GM19025 (cell line): ENCODE measurements around the gene CPA5.

Experiments used
- ATAC-seq: cut with Tn5 transposase; IDR thresholded peaks from one replicate; pipeline ENCODE4 v1.9.1; 2021; ENCODE audit warnings: mild to moderate bottlenecking, low read depth, moderate library complexity; ENCODE audit not compliant: unreplicated experiment

The CPA5 gene

DNA sequence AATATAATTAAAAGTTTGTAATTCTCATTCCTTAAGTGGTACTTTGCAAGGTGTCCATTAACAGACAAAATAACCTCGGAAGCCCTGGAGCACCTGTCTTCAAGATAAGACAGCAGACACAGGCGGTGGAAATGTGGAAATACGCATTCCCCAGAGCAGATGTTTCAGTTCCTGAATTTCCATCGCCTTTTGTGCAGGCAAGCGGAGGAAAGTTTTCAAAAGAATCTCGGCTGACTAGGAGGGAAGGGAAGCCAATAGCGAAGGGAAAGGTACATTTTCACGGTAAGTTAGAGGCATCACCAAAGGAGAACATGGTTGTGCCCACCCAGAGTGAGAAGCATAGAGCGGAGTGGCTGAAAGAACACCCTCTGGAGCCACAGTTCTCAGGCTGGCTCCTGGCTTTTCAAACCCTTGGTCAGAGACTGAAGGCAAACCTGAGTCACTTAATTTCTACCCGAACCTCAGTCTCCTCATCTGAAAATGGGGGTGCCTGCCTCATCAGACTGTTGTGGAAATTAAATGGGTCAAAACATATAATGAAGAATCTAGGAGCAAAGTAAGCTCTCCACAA, 49.3 kb downstream of the CPA5 start:
- ATAC-seq, result no peak

DNA sequence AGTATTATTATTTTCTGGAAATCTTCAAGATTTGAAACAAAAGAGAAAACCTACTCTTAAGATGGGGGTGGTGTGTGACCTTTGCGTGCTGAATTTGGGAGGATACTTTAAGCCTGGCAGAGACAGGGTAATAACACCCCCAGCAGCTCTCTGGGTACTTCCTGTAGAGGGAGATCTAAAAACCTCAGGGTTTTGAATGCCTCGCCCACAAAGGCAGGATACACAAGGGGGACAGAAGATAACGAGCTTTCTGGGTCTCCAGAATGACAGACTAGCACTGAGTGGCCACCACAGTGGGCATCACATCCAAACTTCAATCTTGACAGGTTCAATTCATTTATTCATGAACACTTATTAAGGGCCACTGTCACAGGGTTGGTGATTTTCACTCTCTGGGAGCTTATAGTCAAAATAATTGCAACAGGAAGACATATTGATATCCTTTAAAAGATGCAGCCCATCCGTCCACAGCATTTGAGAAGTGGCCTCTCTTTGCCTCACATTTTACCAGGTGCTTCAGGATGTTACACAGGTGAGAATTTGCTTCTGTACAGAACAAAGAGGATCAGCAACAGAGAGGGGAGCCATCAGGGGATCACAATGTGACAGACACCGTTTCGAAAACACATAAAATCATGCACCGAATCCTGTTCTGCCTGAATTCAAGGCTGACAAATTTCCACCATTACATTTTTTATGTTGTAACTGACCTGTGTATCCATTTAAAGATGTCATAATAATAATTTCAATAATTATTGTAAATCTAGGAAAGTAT, 50.0 kb downstream of the CPA5 start:
- no peak for ATAC-seq

DNA sequence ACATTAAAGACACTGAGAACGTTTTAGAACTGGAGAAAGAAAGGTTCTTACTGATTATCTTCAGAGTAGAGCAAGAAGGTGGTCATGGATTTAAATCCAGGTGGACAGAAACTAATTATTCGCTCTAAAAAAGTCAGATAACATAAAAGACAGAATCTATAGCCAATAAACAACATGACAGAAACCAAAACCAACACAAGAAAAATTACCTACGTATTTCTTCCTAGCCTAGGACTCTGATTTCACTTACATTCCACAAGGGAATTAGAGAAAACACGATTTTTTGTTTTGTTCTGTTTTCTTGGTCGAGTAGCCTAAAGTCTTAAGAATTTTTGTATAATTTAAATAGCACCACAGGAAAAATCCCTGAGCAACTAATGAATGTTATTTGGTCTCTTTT, 50.8 kb downstream of the CPA5 start:
- ATAC-seq, result no peak

DNA sequence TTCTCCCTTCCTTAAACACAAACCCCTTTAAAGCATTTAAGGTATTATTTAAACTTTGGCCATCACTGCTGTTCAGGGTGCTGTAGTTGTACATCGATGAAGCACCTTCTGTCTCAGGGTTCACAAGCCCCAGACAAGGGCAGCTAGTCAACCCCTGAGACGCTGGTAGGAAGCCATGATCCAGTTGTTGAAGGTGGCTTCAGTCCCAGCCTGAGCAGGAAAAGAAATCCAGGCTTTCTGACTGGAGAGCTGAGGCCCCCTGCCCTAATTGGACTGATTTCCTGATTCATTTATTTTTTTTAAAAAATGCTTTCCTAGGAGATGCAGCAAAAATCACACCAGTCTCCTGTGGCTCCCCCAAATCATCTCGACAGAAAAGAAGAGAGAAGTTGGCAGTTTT, 51.5 kb downstream of the CPA5 start:
- no peak for ATAC-seq

DNA sequence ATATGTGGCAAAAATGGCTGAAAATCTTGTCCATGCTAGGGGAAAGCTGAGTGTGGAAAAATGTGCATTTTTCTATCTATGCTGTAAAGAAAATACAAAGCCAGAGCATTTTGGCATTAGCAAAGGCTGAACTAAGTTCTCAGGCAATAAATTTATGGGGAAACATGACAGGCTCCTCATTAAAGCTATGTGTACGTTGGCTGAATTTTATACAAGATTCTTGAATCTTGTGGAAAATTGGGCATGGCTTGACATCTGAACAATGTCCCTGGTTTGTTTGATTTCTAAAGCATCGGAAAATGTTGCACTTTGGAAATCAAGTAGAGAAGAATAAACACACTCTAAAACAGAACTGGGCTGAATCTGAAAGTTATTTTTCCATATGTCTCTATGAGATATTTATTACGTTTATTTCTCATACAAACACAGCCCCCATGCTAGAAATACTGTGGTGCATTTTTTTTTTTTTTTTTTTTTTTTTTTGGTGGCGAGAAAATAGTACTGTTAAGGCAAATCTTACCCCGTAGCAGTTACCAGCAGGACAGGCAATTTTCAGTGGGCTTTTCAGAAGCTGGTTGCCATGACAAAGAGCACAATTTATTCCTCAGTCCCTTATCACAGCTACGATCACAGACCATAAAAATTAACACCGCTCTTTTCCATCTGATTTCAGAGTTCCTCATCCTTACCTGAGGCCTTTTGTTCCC, 52.6 kb downstream of the CPA5 start:
- no peak for ATAC-seq

DNA sequence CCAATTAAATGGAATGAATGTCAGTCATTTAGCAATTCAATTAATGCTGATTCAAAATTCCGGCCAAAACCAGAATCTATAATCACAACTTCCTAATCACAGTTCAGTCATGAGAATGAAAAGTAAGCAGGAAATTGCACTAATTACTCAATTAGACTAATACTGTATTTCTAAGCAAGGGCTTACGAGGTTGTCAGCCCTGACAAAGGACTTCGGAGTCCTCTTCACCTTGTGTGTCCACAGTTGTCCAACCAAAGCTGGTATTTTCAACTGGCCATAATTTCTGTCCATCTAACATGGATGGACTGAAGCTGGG, 53.1 kb downstream of the CPA5 start:
- no peak for ATAC-seq

DNA sequence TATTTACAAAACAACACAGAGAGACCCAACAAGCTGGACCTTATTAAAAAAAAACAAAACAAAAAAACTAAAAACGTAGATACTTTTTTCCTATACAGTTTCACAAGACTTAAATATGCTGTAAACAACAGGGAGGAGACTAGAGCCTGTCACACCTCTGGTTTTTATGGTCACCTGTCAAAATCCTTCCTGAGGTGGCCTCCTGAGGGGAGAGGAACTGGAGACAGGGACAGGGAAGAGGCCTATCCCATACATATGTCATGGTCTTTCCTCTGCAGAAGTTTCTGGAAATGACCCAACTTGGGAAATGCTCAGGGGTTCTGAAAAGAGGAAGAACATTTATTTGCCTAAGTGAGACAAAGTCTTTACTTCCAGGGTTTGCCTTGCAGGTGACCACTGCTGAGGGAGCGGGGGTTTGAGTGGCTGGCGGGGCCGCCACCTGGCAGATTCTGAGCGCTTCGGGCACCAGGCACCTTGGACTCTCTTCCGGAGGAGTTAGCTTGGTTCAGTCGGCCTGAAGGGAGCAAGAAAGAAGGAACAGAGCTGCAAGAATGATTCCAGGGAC, 54.0 kb downstream of the CPA5 start:
- no peak for ATAC-seq

DNA sequence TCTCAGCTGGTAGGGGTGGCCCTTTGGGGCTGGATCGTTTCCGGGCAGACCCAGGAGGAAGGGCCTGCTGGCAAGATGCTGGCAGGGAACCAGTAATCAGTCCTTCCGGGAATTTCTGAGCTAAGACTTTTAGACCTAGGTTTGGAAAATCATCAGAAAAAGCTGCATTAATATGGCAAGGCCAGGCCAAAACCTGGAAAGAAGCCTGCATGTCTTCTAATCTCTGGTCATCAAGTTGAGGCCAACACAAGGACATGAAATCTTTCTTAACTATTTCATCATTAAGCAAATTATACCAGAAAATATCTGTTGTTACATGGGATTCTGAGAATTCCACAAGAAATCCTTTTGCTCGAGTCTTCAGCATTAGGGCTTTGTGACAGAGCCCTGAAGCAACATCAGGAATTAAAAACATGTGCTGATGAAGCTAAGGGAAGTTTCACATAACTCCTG, 55.5 kb downstream of the CPA5 start:
- no peak for ATAC-seq

DNA sequence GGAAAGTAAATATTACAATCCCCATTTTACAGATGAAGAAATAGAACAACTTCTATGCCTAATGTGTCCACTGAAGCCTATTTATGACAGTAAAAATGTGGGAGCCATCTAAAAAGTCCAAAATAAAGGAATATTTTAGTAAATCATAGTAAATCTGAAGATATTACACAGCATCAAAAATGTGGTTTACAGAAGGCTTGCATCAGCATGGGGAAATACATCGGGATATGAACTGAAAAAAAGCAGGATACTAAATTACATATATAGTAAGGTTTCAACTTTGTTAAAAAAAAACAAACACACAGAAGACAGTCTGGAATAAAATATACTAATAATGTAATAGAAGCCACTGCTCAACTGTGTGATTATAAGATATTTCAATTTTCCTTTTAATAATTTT, 56.5 kb downstream of the CPA5 start:
- ATAC-seq, result no peak

DNA sequence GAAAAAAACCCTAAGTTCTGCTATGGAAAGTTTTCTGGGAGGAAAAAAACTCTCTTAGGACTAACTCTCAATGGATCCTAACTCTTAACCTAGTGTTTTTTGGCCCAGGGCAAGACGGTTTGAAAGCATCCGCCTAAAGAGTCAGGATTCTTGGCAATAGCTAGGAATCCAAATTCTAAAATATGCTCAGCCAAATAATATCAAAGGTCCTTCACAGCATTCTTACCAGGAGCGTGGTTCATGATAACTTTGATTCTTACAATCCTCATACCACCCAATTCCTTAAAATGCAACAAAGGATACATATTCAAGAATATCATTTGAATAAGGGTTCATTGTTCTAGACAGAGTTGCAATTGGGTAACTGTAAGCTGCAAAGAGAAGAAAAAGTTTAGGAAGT, 57.0 kb downstream of the CPA5 start:
- ATAC-seq, result no peak

DNA sequence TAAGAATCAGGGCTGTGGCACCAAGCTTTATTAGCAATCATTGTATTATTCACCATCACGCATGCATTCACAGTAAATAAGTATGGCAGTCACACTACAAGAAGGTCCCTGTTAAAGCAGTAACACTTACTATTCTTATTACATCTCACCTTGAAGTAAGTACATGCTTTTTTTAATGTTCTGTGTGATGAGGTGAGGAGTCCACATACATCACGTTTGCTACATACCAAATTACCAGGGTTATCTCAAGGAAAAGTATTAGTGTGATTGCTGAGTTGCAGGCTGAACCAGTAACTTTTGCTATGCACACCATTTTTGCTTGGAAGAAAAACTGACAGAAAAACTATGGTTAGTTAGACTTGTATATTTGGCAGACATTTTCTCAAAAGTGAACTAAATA, 60.4 kb downstream of the CPA5 start:
- ATAC-seq, result no peak

DNA sequence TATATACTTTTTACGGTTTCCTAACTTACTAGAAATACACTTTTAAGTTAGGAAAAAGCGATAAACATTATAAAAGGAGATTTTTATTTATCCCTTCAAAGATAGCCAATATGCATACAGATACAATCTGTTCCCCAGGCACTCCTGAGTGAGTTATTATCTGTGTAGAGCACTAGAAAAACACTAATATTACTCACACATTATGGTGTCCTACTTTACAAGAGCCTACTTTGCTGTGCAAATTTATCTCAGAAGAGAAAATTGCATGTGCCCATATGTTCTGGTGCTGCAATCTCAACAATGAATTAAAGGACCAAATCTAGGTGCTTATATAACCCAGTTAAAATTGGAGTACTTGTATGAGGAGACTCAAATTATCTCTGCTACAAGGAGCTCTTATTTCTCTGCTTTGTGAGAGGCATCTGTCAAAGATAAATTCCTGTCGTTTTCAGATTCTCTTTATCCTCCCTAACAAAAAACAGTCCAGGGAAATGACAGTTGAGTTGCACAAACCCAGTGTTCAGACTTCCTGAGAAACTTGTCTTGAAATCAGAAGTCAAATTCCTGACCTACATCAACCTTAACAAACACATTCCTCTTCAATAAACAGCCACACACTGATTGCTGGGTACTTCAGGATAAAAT, 64.6 kb downstream of the CPA5 start:
- no peak for ATAC-seq

DNA sequence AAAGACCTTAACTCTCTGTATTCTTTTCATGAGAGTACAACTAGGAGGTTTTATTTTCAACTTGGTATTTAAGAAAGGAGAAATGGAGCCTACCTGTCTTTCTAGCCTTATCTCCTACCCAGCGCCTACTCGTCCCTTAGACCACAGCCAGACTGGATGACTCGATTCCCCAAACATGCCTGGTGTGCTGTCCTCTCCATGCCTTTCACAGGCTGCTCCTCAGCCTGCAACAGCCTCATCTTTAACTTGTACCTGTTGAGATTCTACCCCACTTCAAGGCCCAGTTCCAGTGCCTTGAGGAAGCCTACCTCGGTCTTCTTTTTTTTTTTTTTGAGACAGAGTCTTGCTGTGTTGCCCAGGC, 65.1 kb downstream of the CPA5 start:
- no peak for ATAC-seq

DNA sequence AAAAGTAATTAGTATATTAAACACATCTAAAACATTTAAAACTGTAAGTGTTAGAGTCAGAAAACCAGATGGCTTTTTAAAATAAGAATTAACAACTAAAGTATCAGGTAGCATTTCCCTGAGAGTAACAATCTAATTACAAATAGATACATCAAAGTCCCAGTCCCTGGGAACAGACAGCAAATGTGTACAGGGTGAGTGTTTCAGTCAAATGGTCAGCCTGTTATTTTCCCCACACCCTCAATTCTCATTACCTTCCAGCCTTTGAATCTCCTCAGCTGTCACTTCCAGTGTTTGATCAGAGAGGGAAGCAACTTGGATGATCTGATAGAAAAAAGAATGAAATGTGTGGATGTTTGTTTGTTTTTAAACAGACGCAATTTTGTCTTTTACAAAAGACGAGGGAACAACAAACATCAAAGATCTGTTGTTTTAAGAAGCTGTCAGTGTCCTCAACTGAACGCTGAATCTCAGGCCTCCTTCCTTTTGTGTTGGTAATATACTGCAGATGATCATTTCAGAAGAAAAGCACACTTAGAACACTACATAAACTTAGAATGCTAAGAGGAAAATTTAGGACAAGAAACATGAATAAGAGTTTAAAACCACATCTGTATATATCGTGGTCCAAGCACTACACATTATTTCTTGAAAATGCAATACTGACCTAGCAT, 66.4 kb downstream of the CPA5 start:
- ATAC-seq, result no peak

DNA sequence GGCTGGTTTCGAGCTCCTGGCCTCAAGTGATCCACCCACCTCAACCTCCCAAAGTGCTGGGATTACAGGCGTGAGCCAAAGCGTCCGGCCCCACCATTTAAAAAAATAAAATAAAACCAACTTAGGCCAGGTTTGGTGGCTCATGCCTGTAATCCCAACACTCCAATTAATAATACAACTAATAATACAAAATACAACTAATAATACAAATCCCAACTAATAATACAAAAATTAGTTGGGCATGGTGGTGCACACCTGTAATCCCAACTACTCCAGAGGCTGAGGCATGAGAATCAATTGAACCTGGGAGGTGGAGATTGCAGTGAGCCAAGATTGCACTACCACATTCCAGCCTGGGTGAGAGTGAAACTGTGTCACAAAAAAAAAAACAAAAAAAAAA, 68.6 kb downstream of the CPA5 start:
- ATAC-seq, result no peak

DNA sequence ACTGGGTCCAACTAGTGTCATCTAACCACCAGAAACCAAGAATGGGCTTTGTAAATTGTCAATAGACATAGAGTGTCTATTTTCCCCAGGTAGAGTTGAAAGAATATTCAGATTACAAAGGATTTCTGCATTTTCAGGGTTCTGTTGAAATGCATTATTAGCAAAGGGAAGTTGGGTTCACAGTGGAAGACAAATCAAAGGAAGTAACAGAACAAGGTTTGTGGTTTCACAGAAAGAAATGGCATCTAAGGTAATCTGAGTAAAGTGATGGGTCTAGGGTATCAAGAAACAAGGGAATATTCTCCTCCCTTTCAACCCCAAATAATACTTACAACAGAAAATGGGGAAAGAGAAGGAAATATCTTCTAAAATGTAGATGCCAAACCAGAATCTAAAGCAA, 70.4 kb downstream of the CPA5 start:
- no peak for ATAC-seq

DNA sequence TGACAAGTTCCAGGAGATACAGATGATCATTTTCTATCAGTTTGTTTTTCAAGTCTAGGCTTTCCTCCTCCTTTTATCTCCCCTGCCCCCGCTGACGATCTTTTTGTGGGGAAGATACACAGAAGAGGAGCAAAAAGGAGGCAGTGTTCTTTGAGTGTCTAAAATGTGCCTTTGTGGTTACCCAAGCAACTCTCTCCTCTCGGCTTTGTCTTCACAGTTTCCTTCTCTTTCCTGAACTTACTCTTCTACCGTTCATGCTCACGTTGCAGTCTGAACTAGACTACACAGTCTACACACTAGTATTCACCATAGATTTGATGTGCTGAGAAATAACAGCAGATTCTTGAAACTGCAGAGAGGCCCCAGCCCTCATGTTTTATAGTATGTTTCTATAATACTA, 72.6 kb downstream of the CPA5 start:
- no peak for ATAC-seq

DNA sequence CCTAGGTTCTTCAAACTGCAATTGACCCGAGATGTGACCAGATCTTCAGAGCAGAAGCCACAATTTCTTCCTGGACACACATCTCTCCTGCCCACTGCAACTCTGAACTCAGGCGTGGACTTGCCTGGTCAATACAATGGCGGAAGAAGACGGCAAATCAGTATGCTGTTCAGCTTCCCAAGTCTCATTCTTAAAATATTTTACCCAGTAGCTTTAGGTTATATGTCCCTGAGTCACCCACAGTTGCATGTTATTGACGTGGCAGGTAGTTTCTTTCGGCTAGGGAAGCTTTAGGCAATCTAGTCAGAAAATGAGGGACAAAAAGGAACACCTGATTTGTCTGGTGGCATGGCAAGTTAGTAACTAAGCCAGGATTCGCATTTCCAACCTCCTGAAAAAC, 73.7 kb downstream of the CPA5 start:
- ATAC-seq, result no peak
